Gastroesophageal sphincter (tissue), 3 donors: ENCODE results near the gene VPS13C.

ENCODE experiments used
- POLR2A ChIP-seq, 2 donors: fragments of 450-650 bp; IDR thresholded peaks; one replicate each; pipeline ENCODE4 v1.6.1; 2017; ENCODE audit warnings: antibody characterized with exemption in 2 of 2, mild to moderate bottlenecking in 2 of 2, moderate library complexity in 1 of 2
- TF ChIP-seq, protein P1 (sequence below), 4 experiments: fragments of 200-600 bp in 2 of 4; fragments of 450-650 bp in 2 of 4; sonication (generic) in 1 of 4; IDR thresholded peaks; one replicate each; pipeline ENCODE4 v1.5.1; 2017 to 2019; ENCODE audit warnings: antibody characterized with exemption in 4 of 4, mild to moderate bottlenecking in 2 of 4, moderate library complexity in 2 of 4

DNA sequence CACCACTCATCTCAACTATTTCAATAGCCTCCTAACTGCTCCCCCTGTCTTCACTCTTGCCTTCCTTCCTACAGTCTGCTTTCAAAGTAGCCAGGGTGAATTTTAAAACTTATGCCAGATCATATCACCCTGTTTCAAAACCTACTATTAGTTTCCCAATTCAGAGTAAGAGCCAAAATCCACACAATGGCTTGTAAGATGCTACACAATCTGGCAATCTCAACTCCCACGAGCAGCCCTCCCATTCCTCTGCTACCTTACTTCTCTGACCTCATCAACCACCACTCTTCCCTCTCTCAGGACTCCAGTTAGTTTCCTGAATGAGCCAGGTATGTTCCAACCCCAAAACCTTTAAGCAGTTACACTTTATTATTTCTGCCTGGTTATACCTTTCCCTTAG, 62.5 kb downstream of the VPS13C start:
- no peak for TF ChIP-seq POLR2A (IDR thresholded peaks at IDR 0.05)
- TF ChIP-seq, protein P1, sequence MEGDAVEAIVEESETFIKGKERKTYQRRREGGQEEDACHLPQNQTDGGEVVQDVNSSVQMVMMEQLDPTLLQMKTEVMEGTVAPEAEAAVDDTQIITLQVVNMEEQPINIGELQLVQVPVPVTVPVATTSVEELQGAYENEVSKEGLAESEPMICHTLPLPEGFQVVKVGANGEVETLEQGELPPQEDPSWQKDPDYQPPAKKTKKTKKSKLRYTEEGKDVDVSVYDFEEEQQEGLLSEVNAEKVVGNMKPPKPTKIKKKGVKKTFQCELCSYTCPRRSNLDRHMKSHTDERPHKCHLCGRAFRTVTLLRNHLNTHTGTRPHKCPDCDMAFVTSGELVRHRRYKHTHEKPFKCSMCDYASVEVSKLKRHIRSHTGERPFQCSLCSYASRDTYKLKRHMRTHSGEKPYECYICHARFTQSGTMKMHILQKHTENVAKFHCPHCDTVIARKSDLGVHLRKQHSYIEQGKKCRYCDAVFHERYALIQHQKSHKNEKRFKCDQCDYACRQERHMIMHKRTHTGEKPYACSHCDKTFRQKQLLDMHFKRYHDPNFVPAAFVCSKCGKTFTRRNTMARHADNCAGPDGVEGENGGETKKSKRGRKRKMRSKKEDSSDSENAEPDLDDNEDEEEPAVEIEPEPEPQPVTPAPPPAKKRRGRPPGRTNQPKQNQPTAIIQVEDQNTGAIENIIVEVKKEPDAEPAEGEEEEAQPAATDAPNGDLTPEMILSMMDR (IDR thresholded peaks at IDR 0.05), result no peak
